BLaER1 (cell line): ENCODE measurements around the gene MYPN.
"Not testable (repeated sequence)": the region's sequence is repeated elsewhere in the genome, so short reads cannot be mapped to it uniquely, and the experiment has no call there.

Source experiments
- H3K27ac ChIP-seq: shearing (Covaris generic); formaldehyde crosslinking; 2 replicates; pipeline ENCODE4 v1.8.1; 2022
- H3K27me3 ChIP-seq: shearing (Covaris generic); formaldehyde crosslinking; 2 replicates; pipeline ENCODE4 v1.8.1; 2022
- H3K36me3 ChIP-seq: shearing (Covaris generic); formaldehyde crosslinking; 2 replicates; pipeline ENCODE4 v1.8.1; 2022
- H3K4me1 ChIP-seq: shearing (Covaris generic); formaldehyde crosslinking; 2 replicates; pipeline ENCODE4 v1.8.1; 2022
- H3K4me2 ChIP-seq: shearing (Covaris generic); formaldehyde crosslinking; 2 replicates; pipeline ENCODE4 v1.8.1; 2022
- H3K4me3 ChIP-seq: shearing (Covaris generic); formaldehyde crosslinking; 2 replicates; pipeline ENCODE4 v1.8.1; 2022
- H3K9ac ChIP-seq: shearing (Covaris generic); formaldehyde crosslinking; 2 replicates; pipeline ENCODE4 v1.8.1; 2022
- H3K9me3 ChIP-seq: shearing (Covaris generic); formaldehyde crosslinking; 2 replicates; pipeline ENCODE4 v1.8.1; 2022
- H4K20me1 ChIP-seq: shearing (Covaris generic); formaldehyde crosslinking; 2 replicates; pipeline ENCODE4 v1.8.1; 2022
- Cebpa-rat ChIP-seq: shearing (Covaris generic); IDR thresholded peaks from 2 replicates; pipeline ENCODE4 v1.8.1; 2022

Gene MYPN

DNA sequence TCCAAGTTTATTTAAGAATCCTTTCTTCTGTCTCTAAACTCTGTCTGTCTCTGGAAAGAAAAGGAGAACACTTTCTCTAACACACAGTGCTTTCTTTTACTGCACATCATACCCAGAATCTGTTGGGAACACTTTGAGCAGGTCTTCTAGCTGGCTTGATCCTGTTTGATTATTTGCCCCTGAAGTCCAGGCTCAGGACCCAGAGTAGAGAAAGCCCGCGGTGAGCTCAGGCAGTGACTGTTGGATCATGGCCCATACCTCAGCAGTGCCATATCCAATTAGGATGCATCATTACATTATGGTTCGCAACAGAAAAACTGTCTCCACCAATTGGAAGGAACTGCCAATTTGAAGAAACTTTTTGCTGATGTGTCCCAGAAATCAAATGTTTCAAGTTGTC, 71.2 kb downstream of the MYPN start:
- no peak overlapping the region for H3K4me3 ChIP-seq
- no peak overlapping the region for H3K9ac ChIP-seq
- H3K9me3 ChIP-seq = no peaks in the 10 kb centered on the region
- H3K27me3 ChIP-seq = no peaks in the 10 kb centered on the region
- H3K36me3 ChIP-seq = no peaks in the 10 kb centered on the region
- H3K27ac ChIP-seq = no peak overlapping the region
- H3K4me2 ChIP-seq = no peak overlapping the region
- no peaks in the 10 kb centered on the region for H3K4me1 ChIP-seq
- no peaks in the 10 kb centered on the region for H4K20me1 ChIP-seq
- TF ChIP-seq Cebpa-rat = no peak

DNA sequence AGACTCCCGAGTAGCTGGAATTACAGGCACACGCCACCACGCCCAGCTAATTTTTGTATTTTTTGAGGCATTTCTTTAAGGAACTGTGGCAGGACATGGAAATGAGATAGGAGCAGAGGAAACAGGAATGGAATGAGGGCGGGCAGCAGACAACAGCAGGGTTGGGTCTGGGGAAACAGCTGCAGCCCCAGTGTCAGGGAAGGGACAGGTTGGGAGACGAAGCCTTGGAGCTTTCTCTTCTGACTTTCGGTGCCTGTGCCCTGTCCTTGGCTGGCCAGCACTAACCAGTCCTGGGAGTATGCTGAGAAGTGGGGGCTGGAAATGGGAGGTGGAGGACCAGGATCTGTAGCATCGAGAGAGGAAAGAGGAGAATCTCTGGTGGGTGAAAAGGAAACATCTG, 75.3 kb downstream of the MYPN start:
- H3K4me3 ChIP-seq = no peak overlapping the region
- no peak overlapping the region for H3K9ac ChIP-seq
- TF ChIP-seq Cebpa-rat = no peak
- no peak overlapping the region for H3K27ac ChIP-seq
- H3K36me3 ChIP-seq = no peaks in the 10 kb centered on the region
- H3K4me2 ChIP-seq = no peak overlapping the region
- peaks cover 10% of the 10 kb centered on the region for H3K4me1 ChIP-seq
- no peaks in the 10 kb centered on the region for H4K20me1 ChIP-seq
- H3K27me3 ChIP-seq = no peaks in the 10 kb centered on the region
- no peaks in the 10 kb centered on the region for H3K9me3 ChIP-seq

GRCh38 chr10:68185085-68185484, 75.8 kb downstream of the MYPN start:
- H3K4me1 ChIP-seq = peaks cover 10% of the 10 kb centered on the region
- no peak for TF ChIP-seq Cebpa-rat
- H3K4me2 ChIP-seq = no peak overlapping the region
- H3K36me3 ChIP-seq = no peaks in the 10 kb centered on the region
- no peaks in the 10 kb centered on the region for H4K20me1 ChIP-seq
- H3K4me3 ChIP-seq = no peak overlapping the region
- no peaks in the 10 kb centered on the region for H3K27me3 ChIP-seq
- H3K27ac ChIP-seq = no peak overlapping the region
- H3K9ac ChIP-seq = no peak overlapping the region
- no peaks in the 10 kb centered on the region for H3K9me3 ChIP-seq

DNA sequence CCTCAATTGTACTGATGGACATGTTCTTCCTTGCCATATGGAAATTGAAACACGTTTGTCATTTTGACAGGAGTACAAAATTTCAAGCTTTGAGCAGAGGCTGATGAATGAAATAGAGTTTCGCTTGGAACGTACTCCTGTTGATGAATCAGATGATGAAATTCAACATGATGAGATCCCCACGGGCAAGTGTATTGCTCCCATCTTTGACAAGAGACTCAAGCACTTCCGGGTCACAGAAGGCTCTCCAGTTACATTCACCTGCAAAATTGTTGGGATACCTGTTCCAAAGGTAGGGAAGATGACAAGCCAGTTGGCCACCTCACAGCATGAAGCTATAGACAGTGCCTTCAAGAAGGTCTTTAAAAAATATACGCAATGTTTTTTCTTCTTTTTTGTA, 79.5 kb downstream of the MYPN start:
- Histone ChIP-seq H4K20me1 (no peaks in the 10 kb centered on the region), H3K9me3 (no peaks in the 10 kb centered on the region), H3K27me3 (no peaks in the 10 kb centered on the region), H3K27ac (no peak overlapping the region), H3K4me1 (peaks cover 10% of the 10 kb centered on the region), H3K4me3 (no peak overlapping the region), H3K36me3 (no peaks in the 10 kb centered on the region), H3K4me2 (no peak overlapping the region), H3K9ac (no peak overlapping the region)
- no peak for TF ChIP-seq Cebpa-rat

DNA sequence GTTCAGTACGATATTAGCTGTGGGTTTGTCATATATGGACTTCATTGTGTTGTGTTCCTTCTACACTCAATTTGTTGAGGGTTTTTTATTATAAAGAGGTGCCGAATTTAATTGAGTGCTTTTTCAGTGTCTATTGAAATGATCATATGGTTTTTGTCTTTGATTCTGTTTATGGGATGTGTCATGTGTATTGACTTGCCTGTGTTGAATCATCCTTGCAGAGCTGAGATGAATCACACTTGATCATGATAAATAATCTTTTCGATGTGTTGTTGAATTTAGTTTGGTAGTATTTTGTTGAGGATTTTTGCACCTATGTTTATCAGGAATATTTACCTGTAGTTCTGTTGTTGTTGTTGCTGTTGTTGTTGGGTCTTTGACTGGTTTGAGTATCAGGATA, 82.8 kb downstream of the MYPN start:
- H3K27me3 ChIP-seq = no peaks in the 10 kb centered on the region
- H3K27ac ChIP-seq = no peak overlapping the region
- H3K4me3 ChIP-seq = no peak overlapping the region
- no peak overlapping the region for H3K4me2 ChIP-seq
- H3K9ac ChIP-seq = no peak overlapping the region
- H3K4me1 ChIP-seq = peaks cover 10% of the 10 kb centered on the region
- no peaks in the 10 kb centered on the region for H3K36me3 ChIP-seq
- no peak for TF ChIP-seq Cebpa-rat
- H4K20me1 ChIP-seq = no peaks in the 10 kb centered on the region
- H3K9me3 ChIP-seq = no peaks in the 10 kb centered on the region

GRCh38 chr10:68194290-68194689, 85.0 kb downstream of the MYPN start:
- Histone ChIP-seq H3K4me2 (no peak overlapping the region), H3K4me3 (no peak overlapping the region), H3K27me3 (no peaks in the 10 kb centered on the region), H3K36me3 (no peaks in the 10 kb centered on the region), H4K20me1 (no peaks in the 10 kb centered on the region), H3K4me1 (no peaks in the 10 kb centered on the region), H3K9ac (no peak overlapping the region), H3K27ac (no peak overlapping the region), H3K9me3 (no peaks in the 10 kb centered on the region)
- no peak for TF ChIP-seq Cebpa-rat

GRCh38 chr10:68195776-68196175, 86.5 kb downstream of the MYPN start:
- not testable (repeated sequence) for H3K4me3 ChIP-seq, H3K9me3 ChIP-seq, H3K27ac ChIP-seq, H3K4me2 ChIP-seq, H3K9ac ChIP-seq, H4K20me1 ChIP-seq, H3K36me3 ChIP-seq, H3K4me1 ChIP-seq, H3K27me3 ChIP-seq

DNA sequence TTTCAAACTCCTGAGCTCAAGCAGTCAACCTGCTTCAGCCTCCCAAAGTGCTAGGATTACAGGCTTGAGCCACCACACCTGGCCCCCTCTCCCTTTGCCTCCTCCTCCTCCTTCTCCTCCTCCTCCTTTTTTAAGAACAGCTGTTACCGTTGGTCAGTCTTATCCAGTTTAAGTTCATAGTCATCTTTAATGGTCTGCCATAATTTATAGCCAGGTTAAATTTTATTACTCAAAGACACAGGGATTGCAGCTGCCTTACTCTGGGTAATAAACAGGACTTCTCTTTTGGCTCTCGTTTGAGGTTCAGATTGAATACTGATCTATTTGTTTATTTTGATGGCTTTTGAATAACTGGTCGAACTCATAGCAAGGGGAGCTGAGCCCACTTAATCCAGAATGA, 87.4 kb downstream of the MYPN start:
- H3K4me1 ChIP-seq = no peaks in the 10 kb centered on the region
- no peaks in the 10 kb centered on the region for H3K9me3 ChIP-seq
- H4K20me1 ChIP-seq = no peaks in the 10 kb centered on the region
- no peak overlapping the region for H3K27ac ChIP-seq
- no peaks in the 10 kb centered on the region for H3K27me3 ChIP-seq
- H3K36me3 ChIP-seq = no peaks in the 10 kb centered on the region
- no peak for TF ChIP-seq Cebpa-rat
- no peak overlapping the region for H3K9ac ChIP-seq
- no peak overlapping the region for H3K4me3 ChIP-seq
- H3K4me2 ChIP-seq = no peak overlapping the region

DNA sequence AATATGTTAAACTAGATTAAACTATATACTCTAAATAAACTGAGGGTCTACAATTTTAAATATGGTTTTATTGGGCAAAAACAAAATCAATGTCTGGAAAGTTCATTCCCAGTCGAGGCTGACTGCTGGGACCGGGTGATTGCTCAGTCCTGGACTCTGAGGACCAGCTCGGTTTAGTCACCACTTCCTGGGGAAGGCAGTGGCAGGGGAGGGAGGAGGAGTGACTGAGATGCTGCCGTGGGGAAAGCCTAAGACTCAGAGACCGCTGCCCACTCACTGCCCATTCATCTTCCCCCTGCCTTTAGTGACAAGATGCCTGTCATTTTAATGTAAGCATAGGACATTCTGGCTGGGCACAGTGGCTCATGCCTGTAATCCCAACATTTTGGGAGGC, 93.7 kb downstream of the MYPN start:
- H3K9ac ChIP-seq = no peak overlapping the region
- no peak overlapping the region for H3K4me2 ChIP-seq
- no peaks in the 10 kb centered on the region for H3K4me1 ChIP-seq
- no peak overlapping the region for H3K27ac ChIP-seq
- TF ChIP-seq Cebpa-rat = no peak
- no peaks in the 10 kb centered on the region for H3K36me3 ChIP-seq
- H3K27me3 ChIP-seq = no peaks in the 10 kb centered on the region
- no peaks in the 10 kb centered on the region for H4K20me1 ChIP-seq
- H3K9me3 ChIP-seq = no peaks in the 10 kb centered on the region
- H3K4me3 ChIP-seq = no peak overlapping the region

DNA sequence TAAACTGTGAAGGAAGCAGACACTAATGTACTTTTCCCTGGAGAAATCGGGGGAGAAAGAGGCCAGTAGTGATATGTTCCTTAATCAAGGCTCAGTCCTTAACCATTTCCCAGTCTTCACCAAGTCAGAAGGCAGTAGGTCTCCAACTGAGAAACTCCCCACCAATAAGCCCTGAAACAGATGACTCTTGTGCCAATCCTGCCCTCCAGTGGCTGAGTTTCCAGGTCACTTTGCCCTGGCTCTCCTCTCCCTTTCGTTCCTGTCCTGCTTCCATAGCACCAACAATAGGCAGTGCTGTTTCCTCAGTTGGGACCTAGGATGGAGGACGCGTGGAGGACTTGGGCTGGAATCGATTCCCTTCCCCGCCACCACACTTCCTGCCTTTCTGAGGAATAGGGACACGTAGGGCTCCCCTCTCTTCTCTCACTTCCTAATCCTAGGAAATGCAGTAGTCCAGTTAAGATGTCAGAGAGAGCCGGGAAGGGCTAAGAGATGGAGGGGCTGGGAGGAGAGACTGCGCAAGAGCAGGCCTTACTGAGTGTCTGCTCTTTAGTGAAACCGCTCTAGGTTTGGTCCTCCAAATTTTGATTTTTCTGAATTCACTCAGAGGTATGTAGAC, 99.2 kb downstream of the MYPN start:
- no peak overlapping the region for H3K4me2 ChIP-seq
- H4K20me1 ChIP-seq = no peaks in the 10 kb centered on the region
- no peak for TF ChIP-seq Cebpa-rat
- H3K9me3 ChIP-seq = no peaks in the 10 kb centered on the region
- H3K4me1 ChIP-seq = no peaks in the 10 kb centered on the region
- H3K36me3 ChIP-seq = no peaks in the 10 kb centered on the region
- no peak overlapping the region for H3K27ac ChIP-seq
- no peak overlapping the region for H3K9ac ChIP-seq
- H3K4me3 ChIP-seq = no peak overlapping the region
- H3K27me3 ChIP-seq = no peaks in the 10 kb centered on the region

GRCh38 chr10:68211669-68212068, 102.4 kb downstream of the MYPN start:
- no peaks in the 10 kb centered on the region for H3K27me3 ChIP-seq
- no peak overlapping the region for H3K4me2 ChIP-seq
- H3K27ac ChIP-seq = no peak overlapping the region
- H3K9me3 ChIP-seq = no peaks in the 10 kb centered on the region
- no peaks in the 10 kb centered on the region for H4K20me1 ChIP-seq
- TF ChIP-seq Cebpa-rat = no peak
- no peaks in the 10 kb centered on the region for H3K36me3 ChIP-seq
- no peaks in the 10 kb centered on the region for H3K4me1 ChIP-seq
- H3K4me3 ChIP-seq = no peak overlapping the region
- H3K9ac ChIP-seq = no peak overlapping the region
